HL-60 (cell line): ENCODE results near the gene BTBD9.

Experiments
- POLR2AphosphoS5 ChIP-seq: IDR thresholded peaks from 2 replicates; pipeline ENCODE4 v1.6.1; 2012; ENCODE audit warnings: low read depth
- TF ChIP-seq, protein P1 (sequence below): IDR thresholded peaks from 2 replicates; pipeline ENCODE4 v1.6.1; 2012; ENCODE audit warnings: low read depth; ENCODE audit not compliant: insufficient replicate concordance
- TF ChIP-seq, protein P2 (sequence below): IDR thresholded peaks from one replicate; pipeline ENCODE4 v1.5.1; 2011; ENCODE audit warnings: low read length, control low read depth, inconsistent platforms; ENCODE audit not compliant: insufficient read depth

DNA sequence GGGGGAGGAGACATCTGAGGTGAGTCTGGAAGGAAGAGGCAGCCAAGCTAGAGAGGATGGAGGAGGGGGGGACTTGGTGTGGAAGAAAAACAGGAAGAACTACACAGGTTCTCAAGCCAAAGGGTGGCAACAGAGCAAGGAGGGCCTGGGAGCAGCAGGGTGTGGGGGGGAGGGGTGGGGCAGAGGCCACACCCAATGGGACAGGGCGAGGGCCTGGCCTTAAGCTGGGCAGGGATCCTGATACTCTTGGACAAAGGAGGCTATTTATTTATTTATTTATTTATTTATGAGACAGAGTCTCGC is 461.2 kb downstream of the BTBD9 start:
- TF ChIP-seq, protein P1, sequence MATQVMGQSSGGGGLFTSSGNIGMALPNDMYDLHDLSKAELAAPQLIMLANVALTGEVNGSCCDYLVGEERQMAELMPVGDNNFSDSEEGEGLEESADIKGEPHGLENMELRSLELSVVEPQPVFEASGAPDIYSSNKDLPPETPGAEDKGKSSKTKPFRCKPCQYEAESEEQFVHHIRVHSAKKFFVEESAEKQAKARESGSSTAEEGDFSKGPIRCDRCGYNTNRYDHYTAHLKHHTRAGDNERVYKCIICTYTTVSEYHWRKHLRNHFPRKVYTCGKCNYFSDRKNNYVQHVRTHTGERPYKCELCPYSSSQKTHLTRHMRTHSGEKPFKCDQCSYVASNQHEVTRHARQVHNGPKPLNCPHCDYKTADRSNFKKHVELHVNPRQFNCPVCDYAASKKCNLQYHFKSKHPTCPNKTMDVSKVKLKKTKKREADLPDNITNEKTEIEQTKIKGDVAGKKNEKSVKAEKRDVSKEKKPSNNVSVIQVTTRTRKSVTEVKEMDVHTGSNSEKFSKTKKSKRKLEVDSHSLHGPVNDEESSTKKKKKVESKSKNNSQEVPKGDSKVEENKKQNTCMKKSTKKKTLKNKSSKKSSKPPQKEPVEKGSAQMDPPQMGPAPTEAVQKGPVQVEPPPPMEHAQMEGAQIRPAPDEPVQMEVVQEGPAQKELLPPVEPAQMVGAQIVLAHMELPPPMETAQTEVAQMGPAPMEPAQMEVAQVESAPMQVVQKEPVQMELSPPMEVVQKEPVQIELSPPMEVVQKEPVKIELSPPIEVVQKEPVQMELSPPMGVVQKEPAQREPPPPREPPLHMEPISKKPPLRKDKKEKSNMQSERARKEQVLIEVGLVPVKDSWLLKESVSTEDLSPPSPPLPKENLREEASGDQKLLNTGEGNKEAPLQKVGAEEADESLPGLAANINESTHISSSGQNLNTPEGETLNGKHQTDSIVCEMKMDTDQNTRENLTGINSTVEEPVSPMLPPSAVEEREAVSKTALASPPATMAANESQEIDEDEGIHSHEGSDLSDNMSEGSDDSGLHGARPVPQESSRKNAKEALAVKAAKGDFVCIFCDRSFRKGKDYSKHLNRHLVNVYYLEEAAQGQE = no peak
- TF ChIP-seq, protein P2, sequence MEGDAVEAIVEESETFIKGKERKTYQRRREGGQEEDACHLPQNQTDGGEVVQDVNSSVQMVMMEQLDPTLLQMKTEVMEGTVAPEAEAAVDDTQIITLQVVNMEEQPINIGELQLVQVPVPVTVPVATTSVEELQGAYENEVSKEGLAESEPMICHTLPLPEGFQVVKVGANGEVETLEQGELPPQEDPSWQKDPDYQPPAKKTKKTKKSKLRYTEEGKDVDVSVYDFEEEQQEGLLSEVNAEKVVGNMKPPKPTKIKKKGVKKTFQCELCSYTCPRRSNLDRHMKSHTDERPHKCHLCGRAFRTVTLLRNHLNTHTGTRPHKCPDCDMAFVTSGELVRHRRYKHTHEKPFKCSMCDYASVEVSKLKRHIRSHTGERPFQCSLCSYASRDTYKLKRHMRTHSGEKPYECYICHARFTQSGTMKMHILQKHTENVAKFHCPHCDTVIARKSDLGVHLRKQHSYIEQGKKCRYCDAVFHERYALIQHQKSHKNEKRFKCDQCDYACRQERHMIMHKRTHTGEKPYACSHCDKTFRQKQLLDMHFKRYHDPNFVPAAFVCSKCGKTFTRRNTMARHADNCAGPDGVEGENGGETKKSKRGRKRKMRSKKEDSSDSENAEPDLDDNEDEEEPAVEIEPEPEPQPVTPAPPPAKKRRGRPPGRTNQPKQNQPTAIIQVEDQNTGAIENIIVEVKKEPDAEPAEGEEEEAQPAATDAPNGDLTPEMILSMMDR = no peak
- no peak for TF ChIP-seq POLR2AphosphoS5
